ENCODE measurements around the gene CPT1C.

CPT1C gene

DNA sequence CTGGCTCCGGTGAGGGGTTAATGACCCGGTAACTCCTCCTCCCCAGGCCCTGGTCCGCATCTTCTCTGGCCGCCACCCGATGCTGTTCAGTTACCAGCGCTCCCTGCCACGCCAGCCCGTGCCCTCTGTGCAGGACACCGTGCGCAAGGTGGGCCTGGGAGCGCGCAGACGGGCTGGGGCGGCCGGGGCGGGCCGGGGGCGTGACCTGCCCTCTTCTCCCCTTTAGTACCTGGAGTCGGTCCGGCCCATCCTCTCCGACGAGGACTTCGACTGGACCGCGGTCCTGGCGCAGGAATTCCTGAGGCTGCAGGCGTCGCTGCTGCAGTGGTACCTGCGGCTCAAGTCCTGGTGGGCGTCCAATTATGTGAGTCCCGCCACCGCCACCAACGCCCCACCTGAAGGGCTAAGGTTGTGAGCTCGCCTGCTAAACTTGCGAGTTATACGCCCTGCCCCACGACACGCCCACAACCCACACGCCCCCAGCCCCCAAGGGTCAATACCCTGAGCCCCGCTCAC lies 10.4 kb downstream of the CPT1C start:
- no peak overlapping the region for H3K4me3 ChIP-seq (ENCODE audit: low read depth, low read length)
- H3K23ac ChIP-seq (ENCODE audit: low read length), result no peak overlapping the region
- no peaks in the 10 kb centered on the region for H3K79me2 ChIP-seq (ENCODE audit: control insufficient read depth, insufficient read depth, low read length, poor library complexity)
- no CpG with 5 or more reads among the region's 40 CpGs for WGBS (ENCODE audit: extremely low coverage, insufficient coverage, insufficient read length)
- no peaks in the 10 kb centered on the region for H3K4me1 ChIP-seq (ENCODE audit: control insufficient read depth in 1 of 2, insufficient read depth in 2 of 2, low read length in 2 of 2)
- DNase-seq, result peak in 1 of 2 donors; percentile 16
- H3K14ac ChIP-seq (ENCODE audit: low read length), result no peak overlapping the region
- H2BK5ac ChIP-seq (ENCODE audit: low read depth, low read length, poor library complexity), result no peak overlapping the region
- no peaks in the 10 kb centered on the region for H3K9me3 ChIP-seq (ENCODE audit: insufficient read depth, low read depth, low read length)
- H3K4ac ChIP-seq (ENCODE audit: low read depth, low read length), result no peak overlapping the region
- H4K12ac ChIP-seq (ENCODE audit: low read depth, low read length), result no peak overlapping the region
- H3K9ac ChIP-seq (ENCODE audit: low read length), result no peak overlapping the region
- H4K8ac ChIP-seq (ENCODE audit: low read depth, low read length), result no peak overlapping the region
- no peaks in the 10 kb centered on the region for H3K36me3 ChIP-seq (ENCODE audit: control insufficient read depth in 1 of 2, insufficient read depth in 2 of 2, low read length in 2 of 2)
- H2BK120ac ChIP-seq (ENCODE audit: insufficient read depth, low read length, poor library complexity), result no peak overlapping the region
- no peak overlapping the region for H2BK12ac ChIP-seq (ENCODE audit: low read length)
- no peak overlapping the region for H2AFZ ChIP-seq (ENCODE audit: insufficient read depth, low read length, poor library complexity)
- H3K27me3 ChIP-seq (ENCODE audit: insufficient read depth, low read length), result no peaks in the 10 kb centered on the region
- no peak overlapping the region for H2AK5ac ChIP-seq (ENCODE audit: low read length)
- no peaks in the 10 kb centered on the region for H3K79me1 ChIP-seq (ENCODE audit: low read length)
- H3K4me2 ChIP-seq (ENCODE audit: low read length), result no peak overlapping the region
- no peak overlapping the region for H3K27ac ChIP-seq (ENCODE audit: low read depth, low read length)
- H4K91ac ChIP-seq (ENCODE audit: low read depth, low read length), result no peak overlapping the region
- no peak overlapping the region for H3K18ac ChIP-seq (ENCODE audit: low read length)

DNA sequence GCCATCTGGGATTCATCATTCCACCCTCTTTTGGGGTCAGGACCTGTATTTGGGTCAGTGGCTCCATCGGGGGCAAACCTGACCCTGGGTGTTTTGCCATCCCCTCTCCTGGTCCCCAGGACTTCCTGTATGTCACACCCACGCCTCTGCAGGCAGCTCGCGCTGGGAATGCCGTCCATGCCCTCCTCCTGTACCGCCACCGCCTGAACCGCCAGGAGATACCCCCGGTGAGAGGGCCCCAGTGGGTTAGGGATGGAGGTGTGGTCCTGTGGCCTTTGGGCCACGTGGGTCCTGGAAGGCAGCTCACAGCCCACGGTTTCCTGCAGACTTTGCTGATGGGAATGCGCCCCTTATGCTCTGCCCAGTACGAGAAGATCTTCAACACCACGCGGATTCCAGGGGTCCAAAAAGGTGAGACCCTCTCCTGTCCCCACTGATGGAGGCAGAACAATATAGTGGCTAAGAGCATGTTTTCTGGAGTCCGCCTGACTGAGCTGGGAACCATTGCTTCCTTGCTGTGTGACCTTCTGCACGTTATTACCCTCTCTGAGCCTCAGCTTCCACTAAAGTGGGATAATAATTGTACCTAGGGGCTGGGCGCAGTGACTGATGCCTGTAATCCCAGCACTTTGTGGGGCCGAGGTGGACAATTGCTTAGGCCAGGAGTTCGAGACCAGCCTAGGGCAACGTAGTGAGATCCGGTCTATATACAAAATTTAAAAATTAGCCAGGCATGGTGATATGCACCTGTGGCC lies 14.1 kb downstream of the CPT1C start:
- no peaks in the 10 kb centered on the region for H3K27me3 ChIP-seq (ENCODE audit: insufficient read depth, low read length)
- H4K91ac ChIP-seq (ENCODE audit: low read depth, low read length), result no peak overlapping the region
- H3K23ac ChIP-seq (ENCODE audit: low read length), result no peak overlapping the region
- no peak overlapping the region for H3K4ac ChIP-seq (ENCODE audit: low read depth, low read length)
- H2BK5ac ChIP-seq (ENCODE audit: low read depth, low read length, poor library complexity), result no peak overlapping the region
- no peak overlapping the region for H2AFZ ChIP-seq (ENCODE audit: insufficient read depth, low read length, poor library complexity)
- DNase-seq, result no peak
- H3K27ac ChIP-seq (ENCODE audit: low read depth, low read length), result no peak overlapping the region
- no peak overlapping the region for H2BK120ac ChIP-seq (ENCODE audit: insufficient read depth, low read length, poor library complexity)
- no peak overlapping the region for H4K12ac ChIP-seq (ENCODE audit: low read depth, low read length)
- no CpG with 5 or more reads among the region's 22 CpGs for WGBS (ENCODE audit: extremely low coverage, insufficient coverage, insufficient read length)
- H3K4me2 ChIP-seq (ENCODE audit: low read length), result no peak overlapping the region
- H3K14ac ChIP-seq (ENCODE audit: low read length), result no peak overlapping the region
- H4K8ac ChIP-seq (ENCODE audit: low read depth, low read length), result no peak overlapping the region
- no peak overlapping the region for H3K9ac ChIP-seq (ENCODE audit: low read length)
- H3K4me1 ChIP-seq (ENCODE audit: control insufficient read depth in 1 of 2, insufficient read depth in 2 of 2, low read length in 2 of 2), result no peaks in the 10 kb centered on the region
- H2AK5ac ChIP-seq (ENCODE audit: low read length), result no peak overlapping the region
- H3K79me1 ChIP-seq (ENCODE audit: low read length), result no peaks in the 10 kb centered on the region
- H3K9me3 ChIP-seq (ENCODE audit: insufficient read depth, low read depth, low read length), result no peaks in the 10 kb centered on the region
- H3K18ac ChIP-seq (ENCODE audit: low read length), result no peak overlapping the region
- H3K79me2 ChIP-seq (ENCODE audit: control insufficient read depth, insufficient read depth, low read length, poor library complexity), result no peaks in the 10 kb centered on the region
- no peak overlapping the region for H2BK12ac ChIP-seq (ENCODE audit: low read length)
- H3K36me3 ChIP-seq (ENCODE audit: control insufficient read depth in 1 of 2, insufficient read depth in 2 of 2, low read length in 2 of 2), result no peaks in the 10 kb centered on the region
- H3K4me3 ChIP-seq (ENCODE audit: low read depth, low read length), result no peak overlapping the region

DNA sequence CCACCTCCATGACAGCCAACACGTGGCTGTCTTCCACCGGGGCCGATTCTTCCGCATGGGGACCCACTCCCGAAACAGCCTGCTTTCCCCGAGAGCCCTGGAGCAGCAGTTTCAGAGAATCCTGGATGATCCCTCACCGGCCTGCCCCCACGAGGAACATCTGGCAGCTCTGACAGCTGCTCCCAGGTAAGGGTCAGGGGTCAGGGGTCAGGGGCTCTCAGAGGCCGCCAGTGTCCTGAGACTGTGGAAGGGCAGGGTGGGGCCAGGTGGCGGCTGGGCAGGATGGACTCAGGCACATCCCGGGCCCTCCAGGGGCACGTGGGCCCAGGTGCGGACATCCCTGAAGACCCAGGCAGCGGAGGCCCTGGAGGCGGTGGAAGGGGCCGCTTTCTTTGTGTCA lies 15.0 kb downstream of the CPT1C start:
- Histone ChIP-seq H4K91ac (ENCODE audit: low read depth, low read length) (no peak overlapping the region), H3K79me1 (ENCODE audit: low read length) (no peaks in the 10 kb centered on the region), H3K9ac (ENCODE audit: low read length) (no peak overlapping the region), H3K27me3 (ENCODE audit: insufficient read depth, low read length) (no peaks in the 10 kb centered on the region), H4K8ac (ENCODE audit: low read depth, low read length) (no peak overlapping the region), H2BK120ac (ENCODE audit: insufficient read depth, low read length, poor library complexity) (no peak overlapping the region), H3K18ac (ENCODE audit: low read length) (no peak overlapping the region), H2BK5ac (ENCODE audit: low read depth, low read length, poor library complexity) (no peak overlapping the region), H3K4me3 (ENCODE audit: low read depth, low read length) (no peak overlapping the region), H3K27ac (ENCODE audit: low read depth, low read length) (no peak overlapping the region), H3K4me1 (ENCODE audit: control insufficient read depth in 1 of 2, insufficient read depth in 2 of 2, low read length in 2 of 2) (no peaks in the 10 kb centered on the region), H3K79me2 (ENCODE audit: control insufficient read depth, insufficient read depth, low read length, poor library complexity) (no peaks in the 10 kb centered on the region), H3K4me2 (ENCODE audit: low read length) (no peak overlapping the region), H2AFZ (ENCODE audit: insufficient read depth, low read length, poor library complexity) (peak overlapping the region; percentile 8), H4K12ac (ENCODE audit: low read depth, low read length) (no peak overlapping the region), H3K9me3 (ENCODE audit: insufficient read depth, low read depth, low read length) (no peaks in the 10 kb centered on the region), H3K23ac (ENCODE audit: low read length) (no peak overlapping the region), H2AK5ac (ENCODE audit: low read length) (no peak overlapping the region), H3K36me3 (ENCODE audit: control insufficient read depth in 1 of 2, insufficient read depth in 2 of 2, low read length in 2 of 2) (no peaks in the 10 kb centered on the region), H3K4ac (ENCODE audit: low read depth, low read length) (no peak overlapping the region), H2BK12ac (ENCODE audit: low read length) (no peak overlapping the region), H3K14ac (ENCODE audit: low read length) (no peak overlapping the region)
- DNase-seq, result no peak
- WGBS (ENCODE audit: extremely low coverage, insufficient coverage, insufficient read length), result no CpG with 5 or more reads among the region's 16 CpGs

DNA sequence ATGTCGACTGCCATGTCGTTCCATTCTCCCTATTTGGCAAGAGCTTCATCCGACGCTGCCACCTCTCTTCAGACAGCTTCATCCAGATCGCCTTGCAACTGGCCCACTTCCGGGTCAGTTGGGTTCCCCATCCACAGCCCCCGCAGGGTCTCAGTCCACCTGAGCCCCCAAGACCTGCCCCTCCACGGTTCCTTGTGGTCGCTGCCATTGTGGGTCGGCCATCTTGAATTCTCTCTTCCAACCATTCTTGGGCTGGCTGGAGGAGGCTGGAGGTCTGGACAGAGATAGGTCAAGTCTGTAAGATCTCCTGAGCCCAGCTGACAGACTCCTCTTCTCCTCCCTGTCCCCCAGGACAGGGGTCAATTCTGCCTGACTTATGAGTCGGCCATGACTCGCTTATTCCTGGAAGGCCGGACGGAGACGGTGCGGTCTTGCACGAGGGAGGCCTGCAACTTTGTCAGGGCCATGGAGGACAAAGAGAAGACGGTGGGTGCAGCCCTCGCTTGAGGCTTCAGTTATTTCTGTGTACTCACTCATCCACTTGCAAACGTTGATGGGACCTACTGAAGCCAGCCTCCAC lies 19.5 kb downstream of the CPT1C start:
- Histone ChIP-seq H3K79me1 (ENCODE audit: low read length) (no peaks in the 10 kb centered on the region), H2BK12ac (ENCODE audit: low read length) (no peak overlapping the region), H3K9ac (ENCODE audit: low read length) (no peak overlapping the region), H4K8ac (ENCODE audit: low read depth, low read length) (no peak overlapping the region), H3K4me2 (ENCODE audit: low read length) (no peak overlapping the region), H3K27me3 (ENCODE audit: insufficient read depth, low read length) (no peaks in the 10 kb centered on the region), H2AK5ac (ENCODE audit: low read length) (no peak overlapping the region), H3K23ac (ENCODE audit: low read length) (no peak overlapping the region), H4K91ac (ENCODE audit: low read depth, low read length) (no peak overlapping the region), H3K27ac (ENCODE audit: low read depth, low read length) (no peak overlapping the region), H3K4me1 (ENCODE audit: control insufficient read depth in 1 of 2, insufficient read depth in 2 of 2, low read length in 2 of 2) (peaks cover 6 to 7% of the 10 kb centered on the region in 2 experiments), H2BK5ac (ENCODE audit: low read depth, low read length, poor library complexity) (no peak overlapping the region), H3K18ac (ENCODE audit: low read length) (no peak overlapping the region), H3K4ac (ENCODE audit: low read depth, low read length) (no peak overlapping the region), H2BK120ac (ENCODE audit: insufficient read depth, low read length, poor library complexity) (no peak overlapping the region), H3K9me3 (ENCODE audit: insufficient read depth, low read depth, low read length) (no peaks in the 10 kb centered on the region), H2AFZ (ENCODE audit: insufficient read depth, low read length, poor library complexity) (no peak overlapping the region), H3K79me2 (ENCODE audit: control insufficient read depth, insufficient read depth, low read length, poor library complexity) (no peaks in the 10 kb centered on the region), H3K4me3 (ENCODE audit: low read depth, low read length) (no peak overlapping the region), H3K36me3 (ENCODE audit: control insufficient read depth in 1 of 2, insufficient read depth in 2 of 2, low read length in 2 of 2) (no peaks in the 10 kb centered on the region), H3K14ac (ENCODE audit: low read length) (no peak overlapping the region), H4K12ac (ENCODE audit: low read depth, low read length) (no peak overlapping the region)
- WGBS (ENCODE audit: extremely low coverage, insufficient coverage, insufficient read length), result no CpG with 5 or more reads among the region's 20 CpGs
- DNase-seq, result no peak
